HCT116 (cell line): ENCODE measurements around the gene OR52L1. TPM values are rescaled to one million over a fixed set of nuclear protein-coding genes. Genes with fewer than 3 reads are reported as not detected.

Source experiments
- ATAC-seq: fragments of 200-7000 bp; cut with Tn5 transposase; 2 replicates; pipeline ENCODE4 v1.9.1; 2020; ENCODE audit warnings: mild to moderate bottlenecking, moderate library complexity
- BruUV-seq: library from RNA; stranded (reverse); fragments of 400-500 nt; replicated peaks from 2 replicates; lab custom pipeline; 2021; lab: Mats Ljungman, UMichigan
- CTCF ChIA-PET: fragments of 300-600 bp; sonication (Branson Sonifier 250); formaldehyde crosslinking; loops from one replicate; lab custom pipeline; 2021; ENCODE audit warnings: antibody characterized with exemption; lab: Charles Lee
- POLR2A ChIA-PET: fragments of 300-600, 350-600 bp; sonication (Branson Sonifier 250); formaldehyde crosslinking; loops from one replicate; lab custom pipeline; 2021; ENCODE audit warnings: antibody characterized with exemption; lab: Charles Lee
- RAD21 ChIA-PET, 2 experiments: fragments of 300-600 bp; sonication (Branson Sonifier 250); formaldehyde crosslinking; loops; one replicate each; lab custom pipeline; 2023; ENCODE audit warnings: low total read pairs in 2 of 2; ENCODE audit not compliant: uncharacterized antibody in 2 of 2, unreplicated experiment in 2 of 2, low non-redundant PET in 1 of 2; lab: Charles Lee
- DNase-seq: peaks from one replicate; pipeline ENCODE4 v3.0.0-alpha.2; 2010; ENCODE audit warnings: low read depth, low spot score
- H2AFZ ChIP-seq: fragments of 200-600 bp; shearing (Covaris generic), sonication (generic); 2 replicates; pipeline ENCODE4 v1.6.1; 2017; ENCODE audit warnings: low read depth, mixed run types, mixed read lengths, antibody characterized with exemption, low read length; ENCODE audit not compliant: poor library complexity, severe bottlenecking
- H3K27ac ChIP-seq: 2 replicates; pipeline ENCODE4 v1.5.1; 2012; ENCODE audit warnings: low read depth, low read length
- H3K27me3 ChIP-seq: fragments of 200-600 bp; sonication (generic); 2 replicates; pipeline ENCODE4 v1.6.1; 2016; ENCODE audit warnings: mixed run types, low read length, mixed read lengths; ENCODE audit not compliant: insufficient read depth
- H3K36me3 ChIP-seq, 2 experiments: fragments of 200-500 bp in 1 of 2; fragments of 200-600 bp in 1 of 2; sonication (Bioruptor generic) in 1 of 2; sonication (generic) in 1 of 2; 2 replicates each; pipeline versions ENCODE4 v1.5.1 to v1.6.1; 2014 to 2016; ENCODE audit warnings: low read length in 2 of 2, inconsistent platforms in 1 of 2, mixed read lengths in 1 of 2, mixed run types in 1 of 2; ENCODE audit not compliant: insufficient read depth in 2 of 2, control insufficient read depth in 1 of 2
- H3K4me1 ChIP-seq, 2 experiments: fragments of 200-600 bp in 1 of 2; sonication (generic) in 1 of 2; 2 replicates each; pipeline versions ENCODE4 v1.5.1 to v1.6.1; 2012 to 2017; ENCODE audit warnings: low read length in 2 of 2, inconsistent platforms in 1 of 2, mild to moderate bottlenecking in 1 of 2, mixed read lengths in 1 of 2, mixed run types in 1 of 2, moderate library complexity in 1 of 2; ENCODE audit not compliant: insufficient read depth in 2 of 2, control insufficient read depth in 1 of 2
- H3K4me2 ChIP-seq: fragments of 200-600 bp; sonication (generic); 2 replicates; pipeline ENCODE4 v1.6.1; 2017; ENCODE audit warnings: mixed run types, low read length, mixed read lengths
- H3K4me3 ChIP-seq, 2 experiments: fragments of 200-600 bp in 1 of 2; sonication (generic) in 1 of 2; replicated peaks in 1 of 2; 2 replicates each; pipeline ENCODE4 v1.5.1; 2011 to 2016; ENCODE audit warnings: low read length in 2 of 2, control low read depth in 1 of 2, low read depth in 1 of 2, mild to moderate bottlenecking in 1 of 2, mixed read lengths in 1 of 2, mixed run types in 1 of 2
- H3K79me2 ChIP-seq: fragments of 200-600 bp; sonication (generic); 2 replicates; pipeline ENCODE4 v1.6.1; 2017; ENCODE audit warnings: mild to moderate bottlenecking, mixed run types, low read length, moderate library complexity, mixed read lengths; ENCODE audit not compliant: insufficient read depth
- H3K9ac ChIP-seq: fragments of 200-600 bp; sonication (generic); 2 replicates; pipeline ENCODE4 v1.6.1; 2016; ENCODE audit warnings: low read length, mixed read lengths
- H3K9me2 ChIP-seq: fragments of 200-600 bp; sonication (generic), shearing (Covaris generic); 2 replicates; pipeline ENCODE4 v1.6.1; 2017; ENCODE audit warnings: mixed run types, mild to moderate bottlenecking, moderate library complexity; ENCODE audit not compliant: insufficient read depth
- H3K9me3 ChIP-seq, 2 experiments: fragments of 200-500 bp in 1 of 2; fragments of 200-600 bp in 1 of 2; sonication (Bioruptor generic) in 1 of 2; sonication (generic) in 1 of 2; 2 replicates each; pipeline ENCODE4 v1.6.1; 2014 to 2017; ENCODE audit warnings: low read length in 2 of 2, mixed read lengths in 2 of 2, inconsistent platforms in 1 of 2, low read depth in 1 of 2, mild to moderate bottlenecking in 1 of 2, mixed run types in 1 of 2, moderate library complexity in 1 of 2; ENCODE audit not compliant: control insufficient read depth in 1 of 2, insufficient read depth in 1 of 2
- H4K20me1 ChIP-seq: fragments of 200-600 bp; sonication (generic), shearing (Covaris generic); 2 replicates; pipeline ENCODE4 v1.6.1; 2017; ENCODE audit warnings: mixed run types, mild to moderate bottlenecking, moderate library complexity; ENCODE audit not compliant: insufficient read depth
- JUND ChIP-seq: IDR thresholded peaks from 2 replicates; pipeline ENCODE4 v1.6.1; 2012
- POLR2A ChIP-seq: IDR thresholded peaks from 2 replicates; pipeline ENCODE4 v1.7.0; 2011; ENCODE audit warnings: borderline replicate concordance; ENCODE audit not compliant: insufficient read depth, insufficient read length; ENCODE audit errors: extremely low read depth
- SP1 ChIP-seq: IDR thresholded peaks from 2 replicates; pipeline ENCODE4 v1.6.1; 2012; ENCODE audit warnings: low read depth
- intact Hi-C: fragments of 100-400 bp; cut with micrococcal nuclease; formaldehyde crosslinking; loops from 2 replicates; pipeline ENCODE4 v1.10.0; 2022
- total RNA-seq: library from RNA; stranded (reverse); gene quantifications from one replicate; pipeline ENCODE4 v1.2.1, GENCODE V29; 2021; ENCODE audit not compliant: unreplicated experiment
- TF ChIP-seq, protein P1 (sequence below): IDR thresholded peaks from 2 replicates; pipeline ENCODE4 v1.6.1; 2011; ENCODE audit warnings: mild to moderate bottlenecking, low read length, moderate library complexity; ENCODE audit not compliant: insufficient replicate concordance; ENCODE audit errors: extremely low read depth
- TF ChIP-seq, protein P2 (sequence below), 3 experiments: fragments of 200-600 bp in 1 of 3; sonication (generic) in 1 of 3; IDR thresholded peaks in 2 of 3; conservative IDR thresholded peaks in 1 of 3; 2 replicates each; pipeline ENCODE4 v1.5.1; 2012 to 2017; ENCODE audit warnings: low read depth in 2 of 3, low read length in 2 of 3, antibody characterized with exemption in 1 of 3, borderline replicate concordance in 1 of 3, control low read depth in 1 of 3, mild to moderate bottlenecking in 1 of 3, mixed read lengths in 1 of 3, mixed run types in 1 of 3, moderate library complexity in 1 of 3; ENCODE audit not compliant: insufficient read depth in 1 of 3

Gene OR52L1
- total RNA-seq, 1 experiment from 2014 or later = not detected

DNA sequence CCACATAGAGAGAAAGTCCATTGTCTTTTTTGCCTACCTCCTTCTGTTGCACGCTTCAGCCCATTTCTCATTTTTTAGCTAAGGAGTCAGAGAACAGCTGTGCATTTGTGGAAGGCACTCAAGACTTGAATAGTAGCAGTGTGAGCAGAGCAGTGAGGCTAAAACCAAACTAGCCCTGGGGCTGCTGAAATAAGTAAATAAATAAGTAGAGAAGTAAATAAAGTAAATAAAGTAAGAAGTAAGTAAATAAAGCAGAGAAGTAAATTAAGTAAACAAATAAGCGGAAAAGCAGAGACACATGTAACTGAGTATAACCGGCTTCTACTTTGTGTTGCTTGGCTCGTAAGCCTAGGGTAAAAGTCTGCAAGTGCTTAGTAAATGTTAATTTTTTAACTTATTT, 2.4 kb upstream of the OR52L1 start (continued):
- TF ChIP-seq, protein P1, sequence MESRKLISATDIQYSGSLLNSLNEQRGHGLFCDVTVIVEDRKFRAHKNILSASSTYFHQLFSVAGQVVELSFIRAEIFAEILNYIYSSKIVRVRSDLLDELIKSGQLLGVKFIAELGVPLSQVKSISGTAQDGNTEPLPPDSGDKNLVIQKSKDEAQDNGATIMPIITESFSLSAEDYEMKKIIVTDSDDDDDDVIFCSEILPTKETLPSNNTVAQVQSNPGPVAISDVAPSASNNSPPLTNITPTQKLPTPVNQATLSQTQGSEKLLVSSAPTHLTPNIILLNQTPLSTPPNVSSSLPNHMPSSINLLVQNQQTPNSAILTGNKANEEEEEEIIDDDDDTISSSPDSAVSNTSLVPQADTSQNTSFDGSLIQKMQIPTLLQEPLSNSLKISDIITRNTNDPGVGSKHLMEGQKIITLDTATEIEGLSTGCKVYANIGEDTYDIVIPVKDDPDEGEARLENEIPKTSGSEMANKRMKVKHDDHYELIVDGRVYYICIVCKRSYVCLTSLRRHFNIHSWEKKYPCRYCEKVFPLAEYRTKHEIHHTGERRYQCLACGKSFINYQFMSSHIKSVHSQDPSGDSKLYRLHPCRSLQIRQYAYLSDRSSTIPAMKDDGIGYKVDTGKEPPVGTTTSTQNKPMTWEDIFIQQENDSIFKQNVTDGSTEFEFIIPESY = no peak
- no peak for TF ChIP-seq JUND

DNA sequence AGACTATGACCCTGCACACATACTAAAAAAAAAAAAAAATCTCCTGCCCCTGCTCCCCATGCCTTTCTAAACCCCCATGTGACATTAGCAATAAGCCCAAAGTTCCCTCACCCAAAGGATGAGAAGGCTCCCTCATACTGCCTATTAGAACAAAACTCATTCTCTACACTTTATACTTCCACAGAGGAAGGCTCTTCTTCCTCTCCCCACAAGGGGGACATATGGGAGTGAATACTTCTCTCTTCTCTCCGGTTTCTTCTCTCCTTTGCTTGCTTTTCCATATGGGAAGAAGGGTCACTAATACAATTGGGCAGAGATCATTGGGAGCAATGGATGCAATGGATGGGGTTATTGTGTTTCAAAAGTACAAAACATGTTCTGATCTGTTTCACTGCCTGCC, 3.3 kb downstream of the OR52L1 start:
- no peaks in the 10 kb centered on the region for H4K20me1 ChIP-seq
- no peak overlapping the region for H3K4me3 ChIP-seq
- H3K9me2 ChIP-seq = no peaks in the 10 kb centered on the region
- intact Hi-C loops = no loop called here
- no peak overlapping the region for H3K4me2 ChIP-seq
- no peak overlapping the region for H3K9ac ChIP-seq
- ChIA-PET RAD21 (no interaction called here), CTCF (no interaction called here)
- peaks cover 49% of the 10 kb centered on the region for H3K27me3 ChIP-seq
- no peak overlapping the region for H2AFZ ChIP-seq
- TF ChIP-seq POLR2A (no peak), SP1 (no peak)
- TF ChIP-seq, protein P2, sequence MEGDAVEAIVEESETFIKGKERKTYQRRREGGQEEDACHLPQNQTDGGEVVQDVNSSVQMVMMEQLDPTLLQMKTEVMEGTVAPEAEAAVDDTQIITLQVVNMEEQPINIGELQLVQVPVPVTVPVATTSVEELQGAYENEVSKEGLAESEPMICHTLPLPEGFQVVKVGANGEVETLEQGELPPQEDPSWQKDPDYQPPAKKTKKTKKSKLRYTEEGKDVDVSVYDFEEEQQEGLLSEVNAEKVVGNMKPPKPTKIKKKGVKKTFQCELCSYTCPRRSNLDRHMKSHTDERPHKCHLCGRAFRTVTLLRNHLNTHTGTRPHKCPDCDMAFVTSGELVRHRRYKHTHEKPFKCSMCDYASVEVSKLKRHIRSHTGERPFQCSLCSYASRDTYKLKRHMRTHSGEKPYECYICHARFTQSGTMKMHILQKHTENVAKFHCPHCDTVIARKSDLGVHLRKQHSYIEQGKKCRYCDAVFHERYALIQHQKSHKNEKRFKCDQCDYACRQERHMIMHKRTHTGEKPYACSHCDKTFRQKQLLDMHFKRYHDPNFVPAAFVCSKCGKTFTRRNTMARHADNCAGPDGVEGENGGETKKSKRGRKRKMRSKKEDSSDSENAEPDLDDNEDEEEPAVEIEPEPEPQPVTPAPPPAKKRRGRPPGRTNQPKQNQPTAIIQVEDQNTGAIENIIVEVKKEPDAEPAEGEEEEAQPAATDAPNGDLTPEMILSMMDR (IDR thresholded peaks at IDR 0.05 in 2 of 3, conservative IDR thresholded peaks at IDR 0.05 in 1 of 3; ENCODE audit: borderline replicate concordance in 1 of 3, insufficient read depth in 1 of 3, low read depth in 2 of 3, low read length in 2 of 3) = peak in 2 of 3 experiments; percentile 40 to 50; a peak in 3 of 6 replicates
- TF ChIP-seq, all 23 proteins: peak for 1
- H3K79me2 ChIP-seq = no peaks in the 10 kb centered on the region
- DNase-seq = no peak
- H3K9me3 ChIP-seq = no peaks in the 10 kb centered on the region
- no peak overlapping the region for H3K27ac ChIP-seq
- H3K4me1 ChIP-seq = no peaks in the 10 kb centered on the region
- no peaks in the 10 kb centered on the region for H3K36me3 ChIP-seq
- no TSS peak for BruUV-seq
- POLR2A ChIA-PET = no interaction called here
- peak; percentile 63 for ATAC-seq
